OCI-LY3 (cell line): ENCODE results near the gene ICA1.

Experiments
- H2AFZ ChIP-seq: fragments of 200-600, 300-600 bp; shearing (Covaris generic); 2 replicates; pipeline ENCODE4 v1.6.0; 2014; ENCODE audit warnings: antibody characterized with exemption, low read depth, low read length
- H3K27ac ChIP-seq: fragments of 200-600, 300-600 bp; sonication (generic); 2 replicates; pipeline ENCODE4 v1.5.1; 2014; ENCODE audit warnings: mild to moderate bottlenecking, low read length, moderate library complexity, mixed read lengths
- H3K27me3 ChIP-seq: fragments of 200-600, 300-600 bp; sonication (generic); 2 replicates; pipeline ENCODE4 v1.6.1; 2014; ENCODE audit warnings: low read depth, low read length, mixed read lengths
- H3K36me3 ChIP-seq: fragments of 200-600, 300-600 bp; sonication (generic); replicated peaks from 2 replicates; pipeline ENCODE3; 2014; ENCODE audit warnings: low read depth, low read length, mixed read lengths
- H3K4me1 ChIP-seq: fragments of 300-600, 200-600 bp; sonication (generic); 2 replicates; pipeline ENCODE4 v1.6.1; 2014; ENCODE audit warnings: low read length, mixed read lengths
- H3K4me2 ChIP-seq: fragments of 200-600, 300-600 bp; sonication (generic); 2 replicates; pipeline ENCODE4 v1.6.1; 2014; ENCODE audit warnings: low read length, mixed read lengths
- H3K4me3 ChIP-seq: fragments of 300-600, 200-600 bp; sonication (generic); 2 replicates; pipeline ENCODE4 v1.5.1; 2014; ENCODE audit warnings: antibody characterized with exemption, mild to moderate bottlenecking, low read length, moderate library complexity
- H3K79me2 ChIP-seq: fragments of 300-600, 200-600 bp; shearing (Covaris generic); 2 replicates; pipeline ENCODE4 v1.6.1; 2014; ENCODE audit warnings: mild to moderate bottlenecking, low read length, mixed read lengths
- H3K9ac ChIP-seq: fragments of 300-600, 200-600 bp; shearing (Covaris generic); 2 replicates; pipeline ENCODE4 v1.6.0; 2014; ENCODE audit warnings: mild to moderate bottlenecking, low read length, moderate library complexity
- H3K9me3 ChIP-seq: fragments of 200-600, 300-600 bp; shearing (Covaris generic); 2 replicates; pipeline ENCODE4 v1.6.1; 2014; ENCODE audit warnings: low read length, mixed read lengths; ENCODE audit not compliant: insufficient read depth
- H4K20me1 ChIP-seq: fragments of 200-600, 300-600 bp; sonication (generic); 2 replicates; pipeline ENCODE4 v1.6.1; 2016; ENCODE audit warnings: low read length, mixed read lengths; ENCODE audit not compliant: insufficient read depth
- EZH2phosphoT487 ChIP-seq: fragments of 200-600 bp; shearing (Covaris generic); IDR thresholded peaks from 2 replicates; pipeline ENCODE4 v1.6.1; 2018; ENCODE audit warnings: antibody characterized with exemption, mixed run types, low read depth
- TF ChIP-seq, protein P1 (sequence below): fragments of 200-600, 300-600 bp; sonication (generic); IDR thresholded peaks from 2 replicates; pipeline ENCODE4 v1.5.1; 2014; ENCODE audit warnings: antibody characterized with exemption, low read length, low read depth

Gene ICA1

DNA sequence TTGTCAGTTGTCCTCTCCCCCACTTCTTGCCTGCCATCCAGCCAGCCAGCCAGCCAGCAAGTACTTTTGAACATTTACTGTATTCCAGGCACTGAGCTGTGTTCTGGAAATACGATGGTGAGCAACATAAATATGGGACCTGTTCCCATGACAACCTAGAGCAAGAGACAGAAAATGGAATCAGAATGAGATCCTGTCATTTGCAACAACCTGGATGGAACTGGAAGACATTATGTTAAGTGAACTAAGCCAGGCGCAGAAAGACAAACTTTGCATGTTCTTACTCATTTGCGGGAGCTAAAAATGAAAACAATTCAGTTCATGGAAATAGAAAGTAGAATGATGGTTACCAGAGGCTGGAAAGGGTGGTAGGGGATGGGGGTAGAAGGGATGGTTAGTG is 140.7 kb downstream of the ICA1 start:
- Histone ChIP-seq H3K4me3 (no peak overlapping the region), H3K9ac (no peak overlapping the region), H3K9me3 (no peaks in the 10 kb centered on the region), H3K36me3 (no peaks in the 10 kb centered on the region), H3K27ac (no peak overlapping the region), H3K79me2 (no peaks in the 10 kb centered on the region), H4K20me1 (no peaks in the 10 kb centered on the region), H3K4me1 (peaks cover 15% of the 10 kb centered on the region), H3K4me2 (no peak overlapping the region), H2AFZ (no peak overlapping the region), H3K27me3 (no peaks in the 10 kb centered on the region)
- TF ChIP-seq EZH2phosphoT487, result no peak
- TF ChIP-seq, protein P1, sequence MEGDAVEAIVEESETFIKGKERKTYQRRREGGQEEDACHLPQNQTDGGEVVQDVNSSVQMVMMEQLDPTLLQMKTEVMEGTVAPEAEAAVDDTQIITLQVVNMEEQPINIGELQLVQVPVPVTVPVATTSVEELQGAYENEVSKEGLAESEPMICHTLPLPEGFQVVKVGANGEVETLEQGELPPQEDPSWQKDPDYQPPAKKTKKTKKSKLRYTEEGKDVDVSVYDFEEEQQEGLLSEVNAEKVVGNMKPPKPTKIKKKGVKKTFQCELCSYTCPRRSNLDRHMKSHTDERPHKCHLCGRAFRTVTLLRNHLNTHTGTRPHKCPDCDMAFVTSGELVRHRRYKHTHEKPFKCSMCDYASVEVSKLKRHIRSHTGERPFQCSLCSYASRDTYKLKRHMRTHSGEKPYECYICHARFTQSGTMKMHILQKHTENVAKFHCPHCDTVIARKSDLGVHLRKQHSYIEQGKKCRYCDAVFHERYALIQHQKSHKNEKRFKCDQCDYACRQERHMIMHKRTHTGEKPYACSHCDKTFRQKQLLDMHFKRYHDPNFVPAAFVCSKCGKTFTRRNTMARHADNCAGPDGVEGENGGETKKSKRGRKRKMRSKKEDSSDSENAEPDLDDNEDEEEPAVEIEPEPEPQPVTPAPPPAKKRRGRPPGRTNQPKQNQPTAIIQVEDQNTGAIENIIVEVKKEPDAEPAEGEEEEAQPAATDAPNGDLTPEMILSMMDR, result no peak

DNA sequence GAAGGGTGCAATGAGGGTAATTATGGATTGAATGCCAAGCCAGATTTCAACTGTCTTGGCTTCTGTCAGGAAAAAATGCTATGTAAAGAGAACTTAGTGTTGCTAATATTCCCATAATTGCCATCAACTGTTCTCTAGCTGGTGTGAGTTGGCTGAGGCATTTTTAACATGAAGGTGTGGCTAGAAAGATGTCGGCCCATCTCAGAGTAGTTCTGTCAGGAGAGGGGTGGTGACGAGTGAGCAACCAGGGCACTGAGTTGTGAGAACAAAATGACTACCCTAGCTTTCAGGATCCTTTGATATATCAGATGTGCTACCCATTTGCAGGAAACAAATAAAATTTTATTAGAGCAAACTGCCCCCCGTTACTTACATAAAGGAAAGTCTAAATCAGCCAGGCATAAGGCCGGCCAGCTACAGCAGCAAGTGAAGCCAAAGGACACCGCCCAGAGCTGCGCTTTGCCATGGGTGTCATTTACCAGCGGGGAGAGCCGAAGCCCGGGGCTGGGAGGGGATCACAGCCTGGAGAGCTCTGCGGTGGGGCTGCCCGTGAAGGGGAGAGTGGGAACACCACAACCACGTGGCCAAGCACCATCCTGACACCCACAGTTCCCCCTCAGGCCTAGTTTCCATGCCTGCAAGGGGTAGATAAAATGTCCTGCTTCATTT is 141.4 kb downstream of the ICA1 start:
- H3K9me3 ChIP-seq, result no peaks in the 10 kb centered on the region
- H3K36me3 ChIP-seq, result no peaks in the 10 kb centered on the region
- no peak overlapping the region for H3K4me2 ChIP-seq
- H3K4me3 ChIP-seq, result no peak overlapping the region
- H3K9ac ChIP-seq, result no peak overlapping the region
- peaks cover 8% of the 10 kb centered on the region for H3K4me1 ChIP-seq
- TF ChIP-seq, protein P1, result no peak
- no peak for TF ChIP-seq EZH2phosphoT487
- H2AFZ ChIP-seq, result no peak overlapping the region
- no peak overlapping the region for H3K27ac ChIP-seq
- H3K79me2 ChIP-seq, result no peaks in the 10 kb centered on the region
- H4K20me1 ChIP-seq, result no peaks in the 10 kb centered on the region
- no peaks in the 10 kb centered on the region for H3K27me3 ChIP-seq

DNA sequence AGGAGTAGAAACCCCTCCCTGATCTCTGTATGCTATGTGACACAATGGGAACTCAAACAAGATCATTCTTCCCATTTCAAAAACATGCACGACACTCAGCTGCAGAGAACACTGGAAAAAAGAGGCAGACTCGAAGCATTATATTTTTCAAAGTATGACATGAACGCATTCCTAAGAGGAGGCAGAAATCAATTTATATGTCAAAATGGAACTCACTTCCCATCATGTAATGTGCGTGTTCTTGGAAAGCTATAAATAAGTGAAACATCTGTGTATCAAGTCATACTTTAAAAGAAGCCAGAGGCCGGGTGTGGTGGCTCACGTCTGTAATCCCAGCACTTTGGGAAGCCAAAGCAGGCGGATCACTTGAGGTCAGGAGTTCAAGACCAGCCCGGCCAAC is 142.7 kb downstream of the ICA1 start:
- Histone ChIP-seq H3K4me2 (no peak overlapping the region), H3K9ac (no peak overlapping the region), H3K27ac (no peak overlapping the region), H3K79me2 (no peaks in the 10 kb centered on the region), H3K4me1 (peaks cover 11% of the 10 kb centered on the region), H2AFZ (no peak overlapping the region), H3K36me3 (peaks cover 7% of the 10 kb centered on the region), H3K27me3 (no peaks in the 10 kb centered on the region), H3K9me3 (no peaks in the 10 kb centered on the region), H3K4me3 (no peak overlapping the region), H4K20me1 (no peaks in the 10 kb centered on the region)
- no peak for TF ChIP-seq EZH2phosphoT487
- TF ChIP-seq, protein P1, result no peak

DNA sequence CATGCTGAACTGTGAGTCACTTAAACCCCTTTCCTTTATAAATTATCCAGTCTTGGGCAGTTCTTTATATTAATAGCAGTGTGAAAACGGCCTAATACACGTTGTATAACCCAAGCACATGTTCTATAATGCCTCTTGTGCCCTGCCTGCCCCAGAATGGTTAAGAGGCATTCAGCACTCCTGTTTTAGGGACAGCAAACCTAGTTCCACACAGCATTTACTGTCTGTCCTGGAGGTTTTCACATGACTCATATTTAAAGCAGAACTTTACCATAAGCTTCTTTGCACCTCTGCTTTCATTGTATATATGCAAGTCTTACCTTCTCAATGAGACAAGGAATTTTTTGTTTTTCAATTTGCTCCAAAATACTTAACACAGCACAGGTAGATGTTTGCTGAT is 144.8 kb downstream of the ICA1 start:
- Histone ChIP-seq H3K9me3 (no peaks in the 10 kb centered on the region), H3K9ac (no peak overlapping the region)
- TF ChIP-seq, protein P1, result no peak
- no peak for TF ChIP-seq EZH2phosphoT487

More for the DNA sequence above, 144.8 kb downstream of the ICA1 start:
- Histone ChIP-seq H3K4me3 (no peak overlapping the region), H2AFZ (no peak overlapping the region), H3K36me3 (peaks cover 7% of the 10 kb centered on the region), H3K27me3 (no peaks in the 10 kb centered on the region), H3K4me1 (peaks cover 16% of the 10 kb centered on the region), H3K27ac (no peak overlapping the region), H3K4me2 (no peak overlapping the region), H4K20me1 (no peaks in the 10 kb centered on the region), H3K79me2 (no peaks in the 10 kb centered on the region)
